ENCODE results near the gene TMEM150A.

GRCh38 chr2:85578243-85579180, 24.0 kb downstream of the TMEM150A start:
- peak; percentile 56 to 61 (median 59) for TF ChIP-seq POLR2AphosphoS5 (IDR thresholded peaks at IDR 0.05)
- no peak for TF ChIP-seq CTCF (IDR thresholded peaks at IDR 0.05 in 8 of 11, conservative IDR thresholded peaks at IDR 0.05 in 3 of 11)
- no peak for TF ChIP-seq POLR2A (IDR thresholded peaks at IDR 0.05)

Data from spleen (tissue), 7 donors.